PC-9 (cell line): Measurements from ENCODE around the gene MMP17. TPM values are rescaled to one million over a fixed set of nuclear protein-coding genes. Genes with fewer than 3 reads are reported as not detected.

Source experiments
- BruUV-seq: library from RNA; stranded (reverse); fragments of 400-500 nt; replicated peaks from 2 replicates; lab custom pipeline; 2021; lab: Mats Ljungman, UMichigan
- CTCF ChIA-PET: fragments of 300-600 bp; sonication (Branson Sonifier 250); formaldehyde crosslinking; loops from one replicate; lab custom pipeline; 2022; ENCODE audit warnings: antibody characterized with exemption; lab: Charles Lee
- POLR2A ChIA-PET: fragments of 300-600 bp; sonication (Branson Sonifier 250); formaldehyde crosslinking; loops from one replicate; lab custom pipeline; 2022; ENCODE audit warnings: antibody characterized with exemption; ENCODE audit not compliant: unreplicated experiment; lab: Charles Lee
- DNase-seq, 2 experiments: peaks; one replicate each; pipeline versions ENCODE4 v3.0.0 to v3.0.0-alpha.2; 2015 to 2022; ENCODE audit warnings: mixed read lengths in 1 of 2
- H2AFZ ChIP-seq: fragments of 200-600 bp; sonication (generic); 2 replicates; pipeline ENCODE4 v1.8.1; 2017; ENCODE audit warnings: antibody characterized with exemption
- H3F3A ChIP-seq: fragments of 200-600 bp; sonication (generic); 2 replicates; pipeline ENCODE4 v1.8.1; 2017; ENCODE audit warnings: antibody characterized with exemption, mild to moderate bottlenecking, low read depth; ENCODE audit not compliant: insufficient read depth
- H3K27ac ChIP-seq: fragments of 200-600 bp; sonication (generic); 2 replicates; pipeline ENCODE4 v1.6.1; 2016; ENCODE audit warnings: mixed run types
- H3K27me3 ChIP-seq: fragments of 200-600 bp; sonication (generic); 2 replicates; pipeline ENCODE4 v1.6.1; 2016; ENCODE audit warnings: low read depth, mixed run types; ENCODE audit not compliant: insufficient read depth
- H3K36me3 ChIP-seq: fragments of 200-600 bp; sonication (generic); 2 replicates; pipeline ENCODE4 v1.6.1; 2016; ENCODE audit warnings: low read depth, mixed run types
- H3K4me1 ChIP-seq: fragments of 200-600 bp; sonication (generic); replicated peaks from 2 replicates; pipeline ENCODE4 v1.6.1; 2016; ENCODE audit warnings: mixed run types; ENCODE audit not compliant: insufficient read depth
- H3K4me2 ChIP-seq: fragments of 200-600 bp; sonication (generic); 2 replicates; pipeline ENCODE4 v1.6.1; 2017; ENCODE audit warnings: mixed run types
- H3K4me3 ChIP-seq: fragments of 200-600 bp; sonication (generic); 2 replicates; pipeline ENCODE4 v1.6.1; 2016; ENCODE audit warnings: mixed run types
- H3K79me2 ChIP-seq: fragments of 200-600 bp; sonication (generic); 2 replicates; pipeline ENCODE4 v1.6.1; 2017; ENCODE audit warnings: low read depth, mixed run types
- H3K9me2 ChIP-seq: fragments of 200-600 bp; sonication (generic); 2 replicates; pipeline ENCODE4 v1.8.1; 2017; ENCODE audit warnings: mild to moderate bottlenecking; ENCODE audit not compliant: insufficient read depth
- H3K9me3 ChIP-seq: fragments of 200-600 bp; sonication (generic); 2 replicates; pipeline ENCODE4 v1.8.1; 2016; ENCODE audit warnings: low read depth; ENCODE audit not compliant: insufficient read depth
- H4K20me1 ChIP-seq: fragments of 200-600 bp; sonication (generic); 2 replicates; pipeline ENCODE4 v1.8.1; 2017; ENCODE audit not compliant: insufficient read depth
- CTCF ChIP-seq: fragments of 200-600 bp; sonication (generic); conservative IDR thresholded peaks from 2 replicates; pipeline ENCODE4 v1.6.1; 2017; ENCODE audit warnings: mixed run types, antibody characterized with exemption, mild to moderate bottlenecking, moderate library complexity
- EZH2 ChIP-seq: fragments of 200-600 bp; sonication (generic); IDR thresholded peaks from 2 replicates; pipeline ENCODE4 v1.8.0; 2017; ENCODE audit warnings: antibody characterized with exemption, low read depth
- intact Hi-C: fragments of 100-400 bp; cut with micrococcal nuclease; formaldehyde crosslinking; loops from one replicate; pipeline ENCODE4 v1.10.0; 2022; ENCODE audit not compliant: unreplicated experiment
- total RNA-seq: library from RNA; stranded (reverse); gene quantifications from 2 replicates; pipeline ENCODE4 v1.2.3, GENCODE V29; 2021

The MMP17 gene
- total RNA-seq, 1 experiment from 2014 or later = 3.3 TPM

- Histone ChIP-seq H3K4me1 (peaks cover 20% of the 10 kb centered on the region), H4K20me1 (no peaks in the 10 kb centered on the region), H3K27me3 (no peaks in the 10 kb centered on the region), H2AFZ (no peak overlapping the region), H3K9me2 (no peaks in the 10 kb centered on the region), H3F3A (peaks cover 35% of the 10 kb centered on the region; the same call in 1 of the 2 replicates), H3K27ac (no peak overlapping the region), H3K9me3 (no peaks in the 10 kb centered on the region), H3K36me3 (peaks cover 4% of the 10 kb centered on the region; the same call in 1 of the 2 replicates), H3K4me3 (no peak overlapping the region), H3K79me2 (peaks cover 28% of the 10 kb centered on the region), H3K4me2 (peak overlapping the region; percentile 46; the same call in 1 of the 2 replicates)
- no peak for DNase-seq
- no TSS peak for BruUV-seq
- intact Hi-C loops = no loop called here
- CTCF ChIA-PET = no interaction called here
- no peak for TF ChIP-seq EZH2
- no peak for TF ChIP-seq CTCF
- POLR2A ChIA-PET = no interaction called here
These were observed 65.6 kb downstream of the MMP17 start for GRCh38 chr12:131893605-131894312.

DNA sequence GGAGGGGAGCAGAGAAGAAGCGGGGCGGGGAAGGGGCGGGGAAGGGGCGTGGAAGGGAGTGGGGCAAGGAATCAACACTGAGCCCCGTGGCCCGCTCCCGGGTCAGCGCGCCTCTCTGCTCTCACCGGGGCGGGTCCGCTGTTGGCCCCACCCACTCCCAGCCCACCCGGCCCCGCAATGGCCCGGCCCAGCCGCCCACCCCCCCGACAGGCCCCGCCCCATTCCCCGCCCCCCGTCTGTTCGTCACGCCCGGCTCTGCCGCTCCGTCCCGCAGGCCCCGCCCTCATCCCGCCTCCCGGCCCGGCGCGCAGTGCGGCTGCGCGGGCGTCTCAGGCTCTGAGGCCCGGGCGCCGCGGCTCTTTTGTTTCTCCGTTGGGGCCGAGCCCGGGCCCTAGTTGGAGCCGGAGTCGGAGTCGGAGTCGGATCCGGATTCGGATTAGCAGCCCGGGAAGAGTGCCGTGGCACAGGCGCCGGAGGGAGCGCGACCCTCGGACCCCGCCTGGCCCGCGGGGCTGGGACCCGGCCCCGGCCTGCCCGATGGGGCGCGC lies 66.2 kb downstream of the MMP17 start, which contains the start of gene ULK1:
TSS of gene ULK1 (plus strand) at position 310 of the 548 bp plus-strand sequence. CDS start 380 bp downstream, outside the sequence.
- Histone ChIP-seq H3K4me2 (peak within 1 kb of the TSS; percentile 92), H2AFZ (no peak within 1 kb of the TSS), H3K4me1 (peaks cover 14% of the 10 kb centered on the region), H3K27me3 (no peaks in the 10 kb centered on the region), H3K9me3 (no peaks in the 10 kb centered on the region), H3K4me3 (peak within 1 kb of the TSS; percentile 94), H3K9me2 (no peaks in the 10 kb centered on the region), H3K27ac (peak within 1 kb of the TSS; percentile 86; the same call in 1 of the 2 replicates), H3F3A (peaks cover 30% of the 10 kb centered on the region; the same call in 1 of the 2 replicates), H4K20me1 (no peaks in the 10 kb centered on the region), H3K36me3 (peaks cover 4% of the 10 kb centered on the region; the same call in 1 of the 2 replicates), H3K79me2 (peaks cover 28% of the 10 kb centered on the region)
- no TSS peak for BruUV-seq
- CTCF ChIA-PET = no interaction called here
- POLR2A ChIA-PET = no interaction called here
- intact Hi-C loops = no loop called here
- peak; percentile 62 to 93 for DNase-seq
- TF ChIP-seq EZH2 (no peak), CTCF (no peak)

DNA sequence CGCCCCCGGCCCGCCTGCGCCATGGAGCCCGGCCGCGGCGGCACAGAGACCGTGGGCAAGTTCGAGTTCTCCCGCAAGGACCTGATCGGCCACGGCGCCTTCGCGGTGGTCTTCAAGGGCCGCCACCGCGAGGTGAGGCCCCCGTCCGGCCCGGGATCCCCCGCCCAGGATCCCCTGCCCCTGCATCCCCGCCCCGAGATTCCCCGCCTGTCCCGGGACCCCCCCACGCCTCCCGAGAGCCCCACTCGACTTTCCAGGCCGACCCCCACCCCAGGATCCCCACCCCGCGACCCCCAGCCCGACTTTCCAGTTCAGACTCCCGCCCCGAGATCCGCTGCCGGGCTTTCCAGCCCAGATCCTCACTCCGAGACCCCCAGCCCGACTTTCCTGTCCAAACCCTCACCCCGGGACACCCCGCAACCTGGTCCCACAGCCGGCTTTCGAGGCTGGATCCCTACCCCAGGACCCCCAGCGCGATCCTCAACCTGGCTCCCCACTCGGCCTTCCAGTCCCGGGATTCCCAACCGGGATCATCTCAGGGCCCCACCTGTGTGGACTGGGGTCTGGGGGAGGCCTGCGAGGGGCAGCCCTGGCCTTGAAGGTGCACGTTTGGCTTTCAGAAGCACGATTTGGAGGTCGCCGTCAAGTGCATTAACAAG lies 66.9 kb downstream of the MMP17 start:
- BruUV-seq = no TSS peak
- POLR2A ChIA-PET = no interaction called here
- H4K20me1 ChIP-seq = peaks cover under 1% of the 10 kb centered on the region; the same call in 1 of the 2 replicates
- H3K36me3 ChIP-seq = peaks cover 4% of the 10 kb centered on the region; the same call in 1 of the 2 replicates
- H3K4me2 ChIP-seq = peak overlapping the region; percentile 92
- TF ChIP-seq CTCF (no peak), EZH2 (no peak)
- no peak overlapping the region for H2AFZ ChIP-seq
- peaks cover 8% of the 10 kb centered on the region for H3K4me1 ChIP-seq
- H3K27me3 ChIP-seq = no peaks in the 10 kb centered on the region
- CTCF ChIA-PET = no interaction called here
- intact Hi-C loops = no loop called here
- H3K9me2 ChIP-seq = no peaks in the 10 kb centered on the region
- peaks cover 28% of the 10 kb centered on the region for H3K79me2 ChIP-seq
- H3K27ac ChIP-seq = peak overlapping the region; percentile 86; the same call in 1 of the 2 replicates
- peak overlapping the region; percentile 94 for H3K4me3 ChIP-seq
- no peak for DNase-seq
- H3K9me3 ChIP-seq = no peaks in the 10 kb centered on the region
- H3F3A ChIP-seq = peaks cover 24% of the 10 kb centered on the region; the same call in 1 of the 2 replicates
